IMR-90 (cell line): ENCODE data around the gene ZBTB1. TPM values are rescaled to one million over a fixed set of nuclear protein-coding genes. Genes with fewer than 3 reads are reported as not detected.

Experiments used
- ATAC-seq: fragments of 200-7000 bp; cut with Tn5 transposase; 2 replicates; pipeline ENCODE4 v1.9.1; 2020; ENCODE audit warnings: low read depth, mild to moderate bottlenecking, moderate library complexity
- BruUV-seq: library from RNA; stranded (reverse); fragments of 400-500 nt; replicated peaks from 2 replicates; lab custom pipeline; 2021; lab: Mats Ljungman, UMichigan
- CTCF ChIA-PET: fragments of 300-600 bp; formaldehyde crosslinking; extraction: SDS; loops from one replicate; lab custom pipeline; 2021; ENCODE audit warnings: antibody characterized with exemption; lab: Yijun Ruan, JAX
- POLR2A ChIA-PET: fragments of 300-600 bp; sonication (Branson Sonifier 250); formaldehyde crosslinking; loops from one replicate; lab custom pipeline; 2022; ENCODE audit warnings: antibody characterized with exemption; ENCODE audit not compliant: unreplicated experiment; lab: Charles Lee
- DNase-seq: peaks from one replicate; pipeline ENCODE4 v3.0.0; 2013
- H2AFZ ChIP-seq: replicated peaks from 2 replicates; pipeline ENCODE3; 2013; ENCODE audit warnings: low read length, mild to moderate bottlenecking; ENCODE audit not compliant: poor library complexity
- H2AK5ac ChIP-seq: 2 replicates; pipeline ENCODE4 v1.6.1; 2013; ENCODE audit warnings: low read depth, low read length, inconsistent platforms
- H2AK9ac ChIP-seq: replicated peaks from 2 replicates; pipeline ENCODE3; 2013; ENCODE audit warnings: mild to moderate bottlenecking, low read depth, low read length, moderate library complexity; ENCODE audit not compliant: poor library complexity
- H2BK120ac ChIP-seq: 2 replicates; pipeline ENCODE4 v1.6.1; 2013; ENCODE audit warnings: low read depth, low read length, inconsistent platforms
- H2BK15ac ChIP-seq: 3 replicates; pipeline ENCODE4 v1.6.1; 2013; ENCODE audit warnings: low read depth, low read length, inconsistent platforms
- H2BK20ac ChIP-seq: 2 replicates; pipeline ENCODE4 v1.6.1; 2013; ENCODE audit warnings: low read depth, mild to moderate bottlenecking, inconsistent platforms, low read length, moderate library complexity
- H2BK5ac ChIP-seq: 2 replicates; pipeline ENCODE4 v1.6.1; 2013; ENCODE audit warnings: mild to moderate bottlenecking, low read depth, low read length, inconsistent platforms; ENCODE audit not compliant: poor library complexity, severe bottlenecking
- H3K14ac ChIP-seq: replicated peaks from 2 replicates; pipeline ENCODE4 v1.6.1; 2013; ENCODE audit warnings: low read depth, low read length, inconsistent platforms
- H3K18ac ChIP-seq: 2 replicates; pipeline ENCODE4 v1.6.1; 2013; ENCODE audit warnings: low read depth, low read length, control low read depth
- H3K23ac ChIP-seq: 2 replicates; pipeline ENCODE4 v1.6.1; 2013; ENCODE audit warnings: low read depth, low read length, inconsistent platforms
- H3K27ac ChIP-seq: 2 replicates; pipeline ENCODE4 v1.5.1; 2013; ENCODE audit warnings: mild to moderate bottlenecking, control low read depth, low read length; ENCODE audit not compliant: insufficient read depth
- H3K27me3 ChIP-seq: 2 replicates; pipeline ENCODE4 v1.6.1; 2013; ENCODE audit warnings: low read length; ENCODE audit not compliant: control insufficient read depth, insufficient read depth
- H3K36me3 ChIP-seq: 2 replicates; pipeline ENCODE4 v1.6.1; 2013; ENCODE audit warnings: low read length, mixed read lengths; ENCODE audit not compliant: control insufficient read depth, insufficient read depth
- H3K4ac ChIP-seq: 2 replicates; pipeline ENCODE4 v1.6.1; 2013; ENCODE audit warnings: low read depth, low read length, inconsistent platforms
- H3K4me1 ChIP-seq: 2 replicates; pipeline ENCODE4 v1.6.1; 2013; ENCODE audit warnings: low read length, mixed read lengths; ENCODE audit not compliant: control insufficient read depth, insufficient read depth
- H3K4me2 ChIP-seq: 2 replicates; pipeline ENCODE4 v1.6.1; 2013; ENCODE audit warnings: low read depth, mild to moderate bottlenecking, control low read depth, low read length, moderate library complexity
- H3K4me3 ChIP-seq: 2 replicates; pipeline ENCODE4 v1.5.1; 2013; ENCODE audit warnings: low read depth, mild to moderate bottlenecking, control low read depth, low read length, moderate library complexity; ENCODE audit not compliant: insufficient read depth
- H3K56ac ChIP-seq: 2 replicates; pipeline ENCODE4 v1.6.1; 2013; ENCODE audit warnings: low read length, inconsistent platforms; ENCODE audit not compliant: insufficient read depth; ENCODE audit errors: extremely low read depth
- H3K79me1 ChIP-seq, 2 experiments: 2 replicates each; pipeline ENCODE4 v1.6.1; 2013; ENCODE audit warnings: low read length in 2 of 2, inconsistent platforms in 1 of 2, low read depth in 1 of 2
- H3K9ac ChIP-seq: 2 replicates; pipeline ENCODE4 v1.6.1; 2013; ENCODE audit warnings: low read depth, low read length, control low read depth
- H3K9me1 ChIP-seq: 2 replicates; pipeline ENCODE4 v1.6.1; 2013; ENCODE audit warnings: low read length, inconsistent platforms; ENCODE audit not compliant: insufficient read depth
- H3K9me3 ChIP-seq: 2 replicates; pipeline ENCODE4 v1.6.1; 2013; ENCODE audit warnings: low read length; ENCODE audit not compliant: control insufficient read depth, insufficient read depth
- H4K20me1 ChIP-seq: 2 replicates; pipeline ENCODE4 v1.6.1; 2013; ENCODE audit warnings: low read length, inconsistent platforms; ENCODE audit not compliant: insufficient read depth
- H4K5ac ChIP-seq: 2 replicates; pipeline ENCODE4 v1.6.1; 2013; ENCODE audit warnings: mild to moderate bottlenecking, low read depth, low read length, control low read depth
- H4K8ac ChIP-seq, 2 experiments: 2 replicates each; pipeline ENCODE4 v1.6.1; 2013; ENCODE audit warnings: low read depth in 2 of 2, low read length in 2 of 2, control low read depth in 1 of 2, inconsistent platforms in 1 of 2
- H4K91ac ChIP-seq: 2 replicates; pipeline ENCODE4 v1.6.1; 2013; ENCODE audit warnings: low read depth, low read length, inconsistent platforms; ENCODE audit not compliant: insufficient read depth
- BHLHE40 ChIP-seq: fragments of 150-350 bp; IDR thresholded peaks from 2 replicates; pipeline ENCODE4 v1.6.1; 2016; ENCODE audit warnings: mild to moderate bottlenecking, low read depth, low read length
- CEBPB ChIP-seq: IDR thresholded peaks from 2 replicates; pipeline ENCODE4 v1.6.1; 2012; ENCODE audit warnings: low read depth, low read length, improper control_type of control experiment
- CHD1 ChIP-seq: IDR thresholded peaks from 2 replicates; pipeline ENCODE4 v1.6.1; 2012; ENCODE audit warnings: low read depth, low read length, improper control_type of control experiment
- CTCF ChIP-seq: conservative IDR thresholded peaks from 2 replicates; pipeline ENCODE4 v1.5.1; 2012; ENCODE audit warnings: mild to moderate bottlenecking, low read depth, low read length, improper control_type of control experiment
- FOS ChIP-seq: fragments of 150-350 bp; IDR thresholded peaks from 2 replicates; pipeline ENCODE4 v1.6.1; 2016; ENCODE audit warnings: low read depth, low read length
- MAFK ChIP-seq: IDR thresholded peaks from 2 replicates; pipeline ENCODE4 v1.6.1; 2012; ENCODE audit warnings: low read depth, low read length, improper control_type of control experiment
- MAZ ChIP-seq: IDR thresholded peaks from 2 replicates; pipeline ENCODE4 v1.6.1; 2012; ENCODE audit warnings: low read depth, mild to moderate bottlenecking, low read length, improper control_type of control experiment, moderate library complexity, borderline replicate concordance
- MXI1 ChIP-seq: IDR thresholded peaks from 2 replicates; pipeline ENCODE4 v1.6.1; 2012; ENCODE audit warnings: low read depth, mild to moderate bottlenecking, low read length, moderate library complexity, borderline replicate concordance
- NFE2L2 ChIP-seq: fragments of 150-350 bp; IDR thresholded peaks from 2 replicates; pipeline ENCODE4 v1.6.1; 2016; ENCODE audit warnings: low read depth, mild to moderate bottlenecking, low read length
- POLR2A ChIP-seq: IDR thresholded peaks from 2 replicates; pipeline ENCODE4 v1.6.1; 2012; ENCODE audit warnings: mild to moderate bottlenecking, low read depth, low read length
- RAD21 ChIP-seq: IDR thresholded peaks from 2 replicates; pipeline ENCODE4 v1.6.1; 2012; ENCODE audit warnings: low read length, improper control_type of control experiment
- RCOR1 ChIP-seq: IDR thresholded peaks from 2 replicates; pipeline ENCODE4 v1.6.1; 2012; ENCODE audit warnings: mild to moderate bottlenecking, low read length, improper control_type of control experiment; ENCODE audit not compliant: insufficient replicate concordance
- RFX5 ChIP-seq: IDR thresholded peaks from 2 replicates; pipeline ENCODE4 v1.8.0; 2012; ENCODE audit warnings: low read depth, mild to moderate bottlenecking, low read length, moderate library complexity
- SMC3 ChIP-seq: fragments of 150-350 bp; IDR thresholded peaks from 2 replicates; pipeline ENCODE4 v1.6.1; 2016; ENCODE audit warnings: low read depth, mild to moderate bottlenecking, antibody characterized with exemption, low read length, moderate library complexity
- WGBS, 2 experiments: methylation state at CpG; one replicate each; pipeline versions ENCODE4 v1.1.5 to v1.1.7; 2013; ENCODE audit warnings: missing lambda C conversion rate in 2 of 2; ENCODE audit not compliant: insufficient read length in 1 of 2; ENCODE audit errors: extremely low coverage in 2 of 2; 5-methylcytosine and 5-hydroxymethylcytosine counted together
- dilution Hi-C: fragments of 300-500 bp; cut with HindIII; formaldehyde crosslinking; loops from one replicate; pipeline ENCODE4 v1.14.3; 2018; ENCODE audit warnings: low sequenced_read_pairs; ENCODE audit not compliant: unreplicated experiment
- in situ Hi-C: fragments of 300-500 bp; cut with MboI; formaldehyde crosslinking; loops from 3 replicates; pipeline ENCODE4 v1.14.3; 2019; ENCODE audit warnings: low sequenced_read_pairs, inconsistent platforms, mixed read lengths
- intact Hi-C: fragments of 100-400 bp; cut with micrococcal nuclease; formaldehyde crosslinking; loops from 2 replicates; pipeline ENCODE4 v1.10.0; 2022
- polyA plus RNA-seq, 3 experiments: library from polyadenylated mRNA; depleted of rRNA; stranded (reverse); fragments of >200 nt; gene quantifications; 2 replicates each; pipeline ENCODE4 v1.2.3, GENCODE V29; 2012; ENCODE audit warnings: low replicate concordance in 1 of 3
- total RNA-seq: library from RNA; depleted of rRNA; stranded (reverse); fragments of >200 nt; gene quantifications from 2 replicates; pipeline ENCODE4 v1.2.3, GENCODE V29; 2012
- TF ChIP-seq, protein P1 (sequence below): fragments of 150-350 bp; IDR thresholded peaks from 2 replicates; pipeline ENCODE4 v1.6.1; 2016; ENCODE audit warnings: low read depth, mild to moderate bottlenecking, low read length, moderate library complexity, borderline replicate concordance

ZBTB1 gene
- total and polyA plus RNA-seq, 2 of the 4 experiments (the other 2 are of a cell fraction), result 19.0 to 37.3 TPM

DNA sequence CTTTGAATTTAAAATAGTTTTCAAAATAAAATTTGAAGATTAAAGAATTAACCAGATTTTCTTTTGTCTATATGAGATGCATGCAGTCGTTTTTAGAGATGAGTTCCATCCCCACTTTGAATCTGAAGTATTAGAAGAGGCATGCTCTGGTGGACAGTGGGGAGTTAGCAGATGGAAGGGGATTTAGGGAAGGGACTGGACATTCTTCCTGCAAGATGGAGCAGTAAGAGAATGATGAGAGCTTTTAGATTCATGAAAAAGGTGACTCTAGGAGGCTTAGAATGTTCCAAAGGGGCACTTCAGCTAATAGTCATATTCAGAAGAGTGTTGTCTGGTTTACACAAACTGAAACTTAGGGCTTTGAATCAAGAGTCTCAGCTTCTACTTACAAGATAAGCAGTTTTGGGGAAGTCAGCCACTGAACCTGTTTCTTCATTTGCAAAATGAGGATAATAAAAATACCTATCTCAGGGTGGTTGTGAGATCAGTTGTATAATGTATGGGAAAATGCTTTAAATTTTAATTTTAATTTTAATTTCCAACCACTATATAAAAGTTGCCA, 3.7 kb downstream of the ZBTB1 start:
- WGBS, 2 experiments, result no CpG with 5 or more reads among the region's 1 CpG
- DNase-seq, result no peak
- no peaks in the 10 kb centered on the region for H3K27me3 ChIP-seq
- TF ChIP-seq RCOR1 (no peak), FOS (no peak), CHD1 (no peak), CTCF (no peak), RFX5 (no peak), MAZ (no peak), MXI1 (no peak), NFE2L2 (no peak), MAFK (no peak), POLR2A (no peak), BHLHE40 (no peak), RAD21 (no peak), CEBPB (no peak), SMC3 (no peak)
- TF ChIP-seq, protein P1, sequence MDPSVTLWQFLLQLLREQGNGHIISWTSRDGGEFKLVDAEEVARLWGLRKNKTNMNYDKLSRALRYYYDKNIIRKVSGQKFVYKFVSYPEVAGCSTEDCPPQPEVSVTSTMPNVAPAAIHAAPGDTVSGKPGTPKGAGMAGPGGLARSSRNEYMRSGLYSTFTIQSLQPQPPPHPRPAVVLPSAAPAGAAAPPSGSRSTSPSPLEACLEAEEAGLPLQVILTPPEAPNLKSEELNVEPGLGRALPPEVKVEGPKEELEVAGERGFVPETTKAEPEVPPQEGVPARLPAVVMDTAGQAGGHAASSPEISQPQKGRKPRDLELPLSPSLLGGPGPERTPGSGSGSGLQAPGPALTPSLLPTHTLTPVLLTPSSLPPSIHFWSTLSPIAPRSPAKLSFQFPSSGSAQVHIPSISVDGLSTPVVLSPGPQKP, result no peak
- H3K4me2 ChIP-seq, result peak overlapping the region; percentile 45
- no peak overlapping the region for H4K91ac ChIP-seq
- ChIA-PET POLR2A (interaction anchor here (1.0 kb wide), 1 partner anchor 32 kb away, joined by 3 read pairs; the partner anchor contains the start of gene HSPA2), CTCF (interaction anchor here (0.7 kb wide), 1 partner anchor 129 kb away, joined by 3 read pairs; no protein-coding TSS in a partner anchor)
- no peak overlapping the region for H2AFZ ChIP-seq
- intact Hi-C loops (no loop called here), in situ Hi-C loops (no loop called here), dilution Hi-C loops (no loop called here)
- H2AK5ac ChIP-seq, result no peak overlapping the region
- H3K9ac ChIP-seq, result no peak overlapping the region
- peaks cover 77% of the 10 kb centered on the region for H4K20me1 ChIP-seq
- no peak overlapping the region for H2AK9ac ChIP-seq
- H3K9me1 ChIP-seq, result peaks cover 12% of the 10 kb centered on the region
- no peak overlapping the region for H2BK20ac ChIP-seq
- H2BK5ac ChIP-seq, result no peak overlapping the region
- H3K56ac ChIP-seq, result no peak overlapping the region
- H3K23ac ChIP-seq, result peak overlapping the region; percentile 47; the same call in 1 of the 2 replicates
- H3K14ac ChIP-seq, result no peak overlapping the region
- peaks cover 7% of the 10 kb centered on the region for H3K4me1 ChIP-seq
- no peaks in the 10 kb centered on the region for H3K36me3 ChIP-seq
- no peak overlapping the region for H2BK15ac ChIP-seq
- ATAC-seq, result no peak
- no peak overlapping the region for H3K4me3 ChIP-seq
- H4K8ac ChIP-seq, result no peak overlapping the region
- no peak overlapping the region for H4K5ac ChIP-seq
- H3K18ac ChIP-seq, result no peak overlapping the region
- no peak overlapping the region for H3K27ac ChIP-seq
- H3K79me1 ChIP-seq, result peaks cover 0 to 58% of the 10 kb centered on the region in 2 experiments; a peak in 2 of 4 replicates
- BruUV-seq, result no TSS peak
- H2BK120ac ChIP-seq, result no peak overlapping the region
- no peaks in the 10 kb centered on the region for H3K9me3 ChIP-seq
- H3K4ac ChIP-seq, result no peak overlapping the region
